Measurements from ENCODE around the gene USP36.

The USP36 gene

DNA sequence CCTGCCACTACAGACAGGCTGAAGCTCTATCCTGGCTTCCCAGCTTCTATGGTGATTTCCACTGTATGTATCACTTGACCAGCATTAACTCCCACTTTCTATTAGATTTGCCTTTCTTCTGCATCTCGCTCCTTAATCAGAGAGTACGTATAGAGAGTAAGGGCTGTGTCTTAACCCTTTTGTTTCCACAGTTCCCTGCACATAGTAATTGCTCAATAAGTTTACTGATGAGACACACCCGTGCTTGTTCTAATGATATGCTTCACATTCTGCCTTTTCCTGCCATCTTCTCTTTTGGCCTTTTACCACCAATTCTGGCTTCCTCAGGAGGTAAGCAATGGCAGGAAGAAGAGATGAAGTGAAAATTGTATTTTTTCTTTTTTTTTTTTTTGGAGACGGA is 20.6 kb upstream of the USP36 start:
- TF ChIP-seq, protein P1, sequence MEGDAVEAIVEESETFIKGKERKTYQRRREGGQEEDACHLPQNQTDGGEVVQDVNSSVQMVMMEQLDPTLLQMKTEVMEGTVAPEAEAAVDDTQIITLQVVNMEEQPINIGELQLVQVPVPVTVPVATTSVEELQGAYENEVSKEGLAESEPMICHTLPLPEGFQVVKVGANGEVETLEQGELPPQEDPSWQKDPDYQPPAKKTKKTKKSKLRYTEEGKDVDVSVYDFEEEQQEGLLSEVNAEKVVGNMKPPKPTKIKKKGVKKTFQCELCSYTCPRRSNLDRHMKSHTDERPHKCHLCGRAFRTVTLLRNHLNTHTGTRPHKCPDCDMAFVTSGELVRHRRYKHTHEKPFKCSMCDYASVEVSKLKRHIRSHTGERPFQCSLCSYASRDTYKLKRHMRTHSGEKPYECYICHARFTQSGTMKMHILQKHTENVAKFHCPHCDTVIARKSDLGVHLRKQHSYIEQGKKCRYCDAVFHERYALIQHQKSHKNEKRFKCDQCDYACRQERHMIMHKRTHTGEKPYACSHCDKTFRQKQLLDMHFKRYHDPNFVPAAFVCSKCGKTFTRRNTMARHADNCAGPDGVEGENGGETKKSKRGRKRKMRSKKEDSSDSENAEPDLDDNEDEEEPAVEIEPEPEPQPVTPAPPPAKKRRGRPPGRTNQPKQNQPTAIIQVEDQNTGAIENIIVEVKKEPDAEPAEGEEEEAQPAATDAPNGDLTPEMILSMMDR (IDR thresholded peaks at IDR 0.05; ENCODE audit: low read depth, low read length, missing control alignments): no peak
- H3K4me3 ChIP-seq (ENCODE audit: low read depth, low read length): no peak overlapping the region
- no peak for DNase-seq (ENCODE audit: low read depth)
- in situ Hi-C loops (cut with HindIII; ENCODE audit: low sequenced_read_pairs): no loop called here

DNA sequence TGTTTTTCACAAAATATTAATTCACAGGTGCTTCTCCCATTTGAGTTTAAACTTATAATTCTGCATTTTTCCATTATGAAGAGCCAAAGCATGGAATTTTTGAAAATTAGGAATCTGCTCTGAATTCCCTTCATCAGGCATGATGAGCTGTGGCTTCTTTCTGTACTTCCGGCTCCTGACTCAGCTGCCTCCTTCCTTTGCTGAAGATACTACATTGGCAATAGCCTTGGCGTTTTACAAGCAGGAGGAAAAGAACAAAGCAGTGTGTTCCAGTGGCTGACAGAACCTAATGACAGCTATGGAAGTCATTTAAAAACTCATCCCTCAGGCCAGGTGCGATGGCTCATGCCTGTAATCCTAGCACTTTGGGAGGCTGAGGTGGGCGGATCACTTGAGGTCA is 18.4 kb upstream of the USP36 start:
- in situ Hi-C loops (cut with HindIII; ENCODE audit: low sequenced_read_pairs): no loop called here
- TF ChIP-seq, protein P1 (IDR thresholded peaks at IDR 0.05; ENCODE audit: low read depth, low read length, missing control alignments): no peak
- H3K4me3 ChIP-seq (ENCODE audit: low read depth, low read length): no peak overlapping the region
- no peak for DNase-seq (ENCODE audit: low read depth)

DNA sequence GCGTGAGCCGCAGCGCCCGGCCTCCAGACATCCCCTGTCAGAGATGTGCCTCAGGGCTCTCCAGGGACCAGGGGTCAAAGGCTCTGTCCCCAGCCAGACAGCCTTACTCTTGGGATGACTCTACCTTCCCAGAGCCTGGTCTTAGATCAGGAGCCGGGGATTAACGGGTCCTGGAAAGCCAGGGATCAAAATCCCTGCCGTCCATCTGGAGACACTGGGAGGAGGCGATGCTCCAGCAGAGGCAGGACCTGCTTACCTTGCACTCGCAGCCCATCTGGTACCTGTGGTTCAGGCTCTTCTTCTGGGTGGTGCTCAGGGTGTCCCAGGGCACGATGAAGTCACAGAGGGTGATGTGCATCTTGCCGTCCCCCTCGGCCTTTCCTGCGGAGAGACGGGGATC is 16.7 kb upstream of the USP36 start:
- no peak for DNase-seq (ENCODE audit: low read depth)
- TF ChIP-seq, protein P1 (IDR thresholded peaks at IDR 0.05; ENCODE audit: low read depth, low read length, missing control alignments): no peak
- H3K4me3 ChIP-seq (ENCODE audit: low read depth, low read length): no peak overlapping the region
- in situ Hi-C loops (cut with HindIII; ENCODE audit: low sequenced_read_pairs): no loop called here

DNA sequence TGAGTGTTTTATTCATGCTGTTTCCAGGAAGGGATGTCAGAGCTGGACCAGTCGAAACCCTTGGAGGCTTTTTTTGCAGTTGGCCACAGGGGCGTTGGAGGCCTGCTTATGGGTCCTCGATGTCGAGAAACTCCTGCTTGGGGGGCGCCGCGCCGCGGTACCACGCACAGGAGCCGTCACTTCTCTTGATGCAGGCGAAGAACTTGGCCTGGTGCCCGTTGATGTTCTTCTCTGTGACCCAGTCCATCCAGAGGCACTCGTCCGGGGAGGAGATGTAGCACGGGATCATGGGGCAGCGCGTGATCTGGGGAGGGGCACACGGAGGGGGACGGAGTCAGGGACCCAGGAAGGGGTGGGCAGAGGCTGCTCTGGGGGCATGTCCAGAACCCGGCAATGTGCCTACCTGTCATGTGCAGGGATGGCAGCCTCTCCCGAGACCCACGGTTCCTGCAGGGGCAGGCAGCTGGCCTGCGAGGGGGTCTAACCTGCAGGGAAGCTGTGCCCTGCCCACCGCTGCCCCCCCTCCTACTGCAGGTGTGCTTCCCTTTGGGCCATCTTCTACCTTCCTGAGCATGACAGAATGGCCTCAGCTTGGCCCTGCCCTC is 15.0 kb upstream of the USP36 start:
- no peak for DNase-seq (ENCODE audit: low read depth)
- in situ Hi-C loops (cut with HindIII; ENCODE audit: low sequenced_read_pairs): no loop called here

DNA sequence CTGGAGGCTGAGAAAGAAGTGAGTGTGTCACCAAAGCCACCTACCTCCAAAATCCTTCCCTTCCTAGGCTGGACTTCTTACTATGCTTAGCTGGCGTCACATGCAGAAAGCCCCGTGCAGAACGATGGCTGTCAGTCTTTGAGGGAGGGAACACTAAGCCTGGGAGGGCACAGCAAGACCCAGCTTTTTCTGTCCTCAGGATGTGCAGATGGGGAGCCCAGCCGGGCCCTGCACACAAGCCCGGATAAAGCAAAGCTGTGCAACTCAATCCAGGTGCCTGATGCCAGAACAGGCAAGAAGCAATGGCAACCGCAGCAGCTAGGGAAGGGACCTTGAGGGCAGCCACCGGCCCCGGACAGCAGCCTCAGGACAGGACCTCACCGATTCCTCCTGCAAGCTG is 13.9 kb upstream of the USP36 start:
- H3K4me3 ChIP-seq (ENCODE audit: low read depth, low read length): no peak overlapping the region
- no peak for DNase-seq (ENCODE audit: low read depth)
- in situ Hi-C loops (cut with HindIII; ENCODE audit: low sequenced_read_pairs): no loop called here
- TF ChIP-seq, protein P1 (IDR thresholded peaks at IDR 0.05; ENCODE audit: low read depth, low read length, missing control alignments): no peak

More for the DNA sequence above, 15.0 kb upstream of the USP36 start:
- H3K4me3 ChIP-seq (ENCODE audit: low read depth, low read length): no peak overlapping the region
- TF ChIP-seq, protein P1 (IDR thresholded peaks at IDR 0.05; ENCODE audit: low read depth, low read length, missing control alignments): no peak

DNA sequence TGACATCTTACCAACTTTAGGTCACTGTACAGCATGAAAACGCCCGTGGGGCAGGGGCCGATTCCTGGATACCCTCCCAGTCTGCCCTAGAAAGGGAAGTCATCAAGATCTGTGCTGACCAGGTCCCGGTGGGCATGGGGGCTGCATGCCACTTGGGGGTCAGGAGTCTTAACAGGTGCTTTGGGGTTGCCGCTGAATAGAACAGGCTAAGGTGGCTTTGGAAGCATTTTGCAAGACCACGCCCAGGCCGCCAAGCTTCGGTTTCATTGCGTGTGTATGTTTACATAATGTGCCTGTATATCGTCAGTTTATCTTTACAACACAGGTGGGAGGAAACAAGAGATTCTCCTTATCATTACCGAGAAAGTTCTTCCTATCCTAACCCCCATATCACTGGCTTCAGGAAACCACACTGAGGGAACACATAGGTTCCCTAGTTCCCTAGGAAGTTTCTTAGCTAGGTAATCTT is 13.3 kb upstream of the USP36 start:
- TF ChIP-seq, protein P1 (IDR thresholded peaks at IDR 0.05; ENCODE audit: low read depth, low read length, missing control alignments): no peak
- in situ Hi-C loops (cut with HindIII; ENCODE audit: low sequenced_read_pairs): no loop called here
- DNase-seq (ENCODE audit: low read depth): no peak
- H3K4me3 ChIP-seq (ENCODE audit: low read depth, low read length): no peak overlapping the region
